Fibroblast of skin of abdomen (primary cell): ENCODE data around the gene DGKG.
A peak's percentile ranks its signal among the peaks of the same experiment; 100 is the strongest.

Experiments
- DNase-seq: peaks from one replicate; pipeline ENCODE4 v3.0.0-alpha.2; 2013

DGKG gene

GRCh38 chr3:186137051-186137685, 224.9 kb downstream of the DGKG start:
- DNase-seq = no peak

GRCh38 chr3:186133980-186134379, 228.1 kb downstream of the DGKG start:
- DNase-seq = no peak

- no peak for DNase-seq
These were observed 229.5 kb downstream of the DGKG start for GRCh38 chr3:186132487-186132886.

GRCh38 chr3:186129206-186129605, 232.8 kb downstream of the DGKG start:
- no peak for DNase-seq

- no peak for DNase-seq
These were observed 233.9 kb downstream of the DGKG start for GRCh38 chr3:186128158-186128557.

GRCh38 chr3:186127463-186127862, 234.6 kb downstream of the DGKG start:
- no peak for DNase-seq

GRCh38 chr3:186125118-186125517, 236.9 kb downstream of the DGKG start:
- DNase-seq = no peak

GRCh38 chr3:186124592-186124991, 237.4 kb downstream of the DGKG start:
- no peak for DNase-seq

GRCh38 chr3:186123012-186123411, 239.0 kb downstream of the DGKG start:
- no peak for DNase-seq

GRCh38 chr3:186121968-186122367, 240.1 kb downstream of the DGKG start:
- no peak for DNase-seq

- DNase-seq = no peak
These were observed 240.8 kb downstream of the DGKG start for GRCh38 chr3:186121278-186121677.

GRCh38 chr3:186119499-186119898, 242.5 kb downstream of the DGKG start:
- no peak for DNase-seq

GRCh38 chr3:186118692-186119091, 243.3 kb downstream of the DGKG start:
- DNase-seq = no peak

- DNase-seq = no peak
These were observed 244.4 kb downstream of the DGKG start for GRCh38 chr3:186117521-186118134.

- DNase-seq = no peak
These were observed 246.6 kb downstream of the DGKG start for GRCh38 chr3:186115239-186115996.

GRCh38 chr3:186110975-186111974, 250.8 kb downstream of the DGKG start:
- DNase-seq = no peak

- peak; percentile 13 for DNase-seq
These were observed 251.9 kb downstream of the DGKG start for GRCh38 chr3:186109897-186110803.

- peak; percentile 100 for DNase-seq
These were observed 252.8 kb downstream of the DGKG start, which contains the start of gene ETV5 for GRCh38 chr3:186108941-186109865. TSS of gene ETV5 (minus strand) at chr3:186109089. CDS start at chr3:186105868, 3,221 bp downstream.

- DNase-seq = peak; percentile 70
These were observed 253.7 kb downstream of the DGKG start for GRCh38 chr3:186108106-186108940.
